HL-60 (cell line): ENCODE data around the gene VSTM2L.

Experiments
- DNase-seq, 2 experiments: peaks; one replicate each; pipeline ENCODE4 v3.0.0-alpha.2; 2010 to 2020; ENCODE audit warnings: low read depth in 1 of 2, low spot score in 1 of 2
- H3K27ac ChIP-seq: fragments of 250-450 bp; sonication (Bioruptor Pico); replicated peaks from 2 replicates; pipeline ENCODE4 v1.5.1; 2020; ENCODE audit warnings: mild to moderate bottlenecking, moderate library complexity
- H3K27me3 ChIP-seq: fragments of 250-450 bp; sonication (Bioruptor Pico); 2 replicates; pipeline ENCODE4 v1.5.1; 2021; ENCODE audit warnings: mild to moderate bottlenecking, moderate library complexity; ENCODE audit not compliant: insufficient read depth, poor library complexity, severe bottlenecking
- H3K4me3 ChIP-seq: replicated peaks from 2 replicates; pipeline ENCODE4 v1.5.1; 2011; ENCODE audit warnings: mild to moderate bottlenecking, control low read depth, low read length; ENCODE audit not compliant: insufficient read depth
- CTCF ChIP-seq: IDR thresholded peaks from one replicate; pipeline ENCODE4 v1.5.1; 2011; ENCODE audit warnings: low read length, control low read depth, inconsistent platforms; ENCODE audit not compliant: insufficient read depth
- GABPA ChIP-seq: IDR thresholded peaks from 2 replicates; pipeline ENCODE4 v1.6.1; 2012; ENCODE audit warnings: low read depth
- POLR2AphosphoS5 ChIP-seq: IDR thresholded peaks from 2 replicates; pipeline ENCODE4 v1.6.1; 2012; ENCODE audit warnings: low read depth
- REST ChIP-seq: IDR thresholded peaks from 2 replicates; pipeline ENCODE4 v1.6.1; 2012; ENCODE audit warnings: low read depth; ENCODE audit not compliant: insufficient replicate concordance
- SPI1 ChIP-seq: IDR thresholded peaks from 2 replicates; pipeline ENCODE4 v1.6.1; 2012; ENCODE audit warnings: low read depth, mild to moderate bottlenecking, borderline replicate concordance

VSTM2L gene

GRCh38 chr20:37893566-37894241, 9.2 kb upstream of the VSTM2L start:
- TF ChIP-seq SPI1 (no peak), CTCF (no peak), POLR2AphosphoS5 (no peak), GABPA (no peak), REST (no peak)
- no peak overlapping the region for H3K4me3 ChIP-seq
- no peak overlapping the region for H3K27ac ChIP-seq
- no peak for DNase-seq
- H3K27me3 ChIP-seq, result no peaks in the 10 kb centered on the region

- H3K27me3 ChIP-seq, result no peaks in the 10 kb centered on the region
- DNase-seq, result no peak
- no peak overlapping the region for H3K4me3 ChIP-seq
- no peak overlapping the region for H3K27ac ChIP-seq
- no peak for TF ChIP-seq REST
- TF ChIP-seq SPI1, result no peak
- TF ChIP-seq CTCF, result no peak
- no peak for TF ChIP-seq GABPA
- TF ChIP-seq POLR2AphosphoS5, result no peak
Observed at GRCh38 chr20:37894454-37894853, 8.5 kb upstream of the VSTM2L start.

- no peak overlapping the region for H3K27ac ChIP-seq
- no peak for DNase-seq
Observed at GRCh38 chr20:37895166-37895565, 7.8 kb upstream of the VSTM2L start.

GRCh38 chr20:37896932-37897548, 5.9 kb upstream of the VSTM2L start:
- TF ChIP-seq REST (no peak), CTCF (no peak), POLR2AphosphoS5 (no peak), SPI1 (no peak), GABPA (no peak)
- Histone ChIP-seq H3K27ac (no peak overlapping the region), H3K4me3 (no peak overlapping the region), H3K27me3 (peaks cover 7% of the 10 kb centered on the region)
- DNase-seq, result no peak

More at GRCh38 chr20:37895166-37895565, 7.8 kb upstream of the VSTM2L start:
- no peaks in the 10 kb centered on the region for H3K27me3 ChIP-seq
- no peak overlapping the region for H3K4me3 ChIP-seq
- TF ChIP-seq SPI1, result no peak
